Endothelial cell of umbilical vein (primary cell): ENCODE data around the gene PLP2. TPM values are rescaled to one million over a fixed set of nuclear protein-coding genes. Genes with fewer than 3 reads are reported as not detected.

Experiments used
- BruUV-seq: library from RNA; stranded (reverse); fragments of 400-500 nt; replicated peaks from 2 replicates; lab custom pipeline; 2021; lab: Mats Ljungman, UMichigan
- CTCF ChIA-PET: fragments of 300-600, 350-600 bp; sonication (Branson Sonifier 250); formaldehyde crosslinking; loops from one replicate; lab custom pipeline; 2021; ENCODE audit warnings: antibody characterized with exemption, inconsistent platforms; lab: Charles Lee
- POLR2A ChIA-PET: fragments of 300-600, 350-600 bp; sonication (Branson Sonifier 250); formaldehyde crosslinking; loops from one replicate; lab custom pipeline; 2021; ENCODE audit warnings: antibody characterized with exemption, inconsistent platforms; lab: Charles Lee
- DNase-seq: peaks from one replicate; pipeline ENCODE4 v3.0.0-alpha.2; 2011; ENCODE audit warnings: low read depth, low spot score
- FAIRE-seq: peaks from 2 replicates; lab custom pipeline; 2011; peaks lifted over from hg19 to GRCh38; lab: Jason Lieb, UNC
- H2AFZ ChIP-seq: 2 replicates; pipeline ENCODE4 v1.6.0; 2012; ENCODE audit warnings: low read depth, low read length, control low read depth, inconsistent platforms
- H3K27ac ChIP-seq: 2 replicates; pipeline ENCODE4 v1.5.1; 2011; ENCODE audit warnings: low read depth, mild to moderate bottlenecking, control low read depth, low read length, moderate library complexity; ENCODE audit not compliant: insufficient read depth
- H3K27me3 ChIP-seq, 2 experiments: 2 replicates each; pipeline versions ENCODE4 v1.6.0 to v1.6.1; 2011; ENCODE audit warnings: low read length in 2 of 2, mixed read lengths in 1 of 2; ENCODE audit not compliant: control insufficient read depth in 2 of 2, insufficient read depth in 2 of 2
- H3K36me3 ChIP-seq, 2 experiments: 2 replicates in 1 of 2; 3 replicates in 1 of 2; pipeline ENCODE4 v1.5.1; 2011; ENCODE audit warnings: low read length in 2 of 2, mild to moderate bottlenecking in 1 of 2, moderate library complexity in 1 of 2; ENCODE audit not compliant: control insufficient read depth in 2 of 2, insufficient read depth in 2 of 2; ENCODE audit errors: extremely low read depth in 1 of 2
- H3K4me1 ChIP-seq: 3 replicates; pipeline ENCODE4 v1.5.1; 2011; ENCODE audit warnings: mild to moderate bottlenecking, low read length; ENCODE audit not compliant: control insufficient read depth, insufficient read depth; ENCODE audit errors: extremely low read depth
- H3K4me2 ChIP-seq: 2 replicates; pipeline ENCODE4 v1.6.1; 2011; ENCODE audit warnings: low read length, control low read depth, mixed read lengths; ENCODE audit not compliant: insufficient read depth
- H3K4me3 ChIP-seq, 3 experiments: fragments of 200-600 bp in 1 of 3; sonication (generic), shearing (Covaris generic) in 1 of 3; replicated peaks in 1 of 3; 2 replicates each; pipeline ENCODE4 v1.5.1; 2011 to 2016; ENCODE audit warnings: control low read depth in 3 of 3, low read length in 3 of 3, mild to moderate bottlenecking in 2 of 3, inconsistent platforms in 1 of 3, low read depth in 1 of 3, moderate library complexity in 1 of 3; ENCODE audit not compliant: insufficient read depth in 1 of 3
- H3K79me2 ChIP-seq: 2 replicates; pipeline ENCODE4 v1.6.0; 2012; ENCODE audit warnings: low read length, inconsistent platforms; ENCODE audit not compliant: control insufficient read depth, insufficient read depth
- H3K9ac ChIP-seq: replicated peaks from 2 replicates; pipeline ENCODE3; 2011; ENCODE audit warnings: low read length, control low read depth; ENCODE audit not compliant: insufficient read depth; ENCODE audit errors: extremely low read depth
- H3K9me1 ChIP-seq: replicated peaks from 3 replicates; pipeline ENCODE4 v1.6.0; 2011; ENCODE audit warnings: mild to moderate bottlenecking, low read length; ENCODE audit not compliant: control insufficient read depth, insufficient read depth; ENCODE audit errors: extremely low read depth
- H3K9me3 ChIP-seq: replicated peaks from 2 replicates; pipeline ENCODE4 v1.5.1; 2012; ENCODE audit warnings: low read length, inconsistent platforms; ENCODE audit not compliant: control insufficient read depth, insufficient read depth
- H4K20me1 ChIP-seq: replicated peaks from 2 replicates; pipeline ENCODE3; 2011; ENCODE audit warnings: mild to moderate bottlenecking, low read length; ENCODE audit not compliant: control insufficient read depth, insufficient read depth; ENCODE audit errors: extremely low read depth
- EZH2 ChIP-seq: IDR thresholded peaks from 2 replicates; pipeline ENCODE4 v1.6.1; 2012; ENCODE audit warnings: borderline replicate concordance, low read depth, mild to moderate bottlenecking, moderate library complexity, low read length, inconsistent platforms; ENCODE audit not compliant: severe bottlenecking
- FOS ChIP-seq: IDR thresholded peaks from 2 replicates; pipeline ENCODE4 v1.6.1; 2011; ENCODE audit warnings: mild to moderate bottlenecking, low read length, moderate library complexity, borderline replicate concordance; ENCODE audit not compliant: insufficient read depth
- GATA2 ChIP-seq: IDR thresholded peaks from 2 replicates; pipeline ENCODE4 v1.7.0; 2011; ENCODE audit warnings: low read depth, mild to moderate bottlenecking, moderate library complexity, mixed read lengths, low read length; ENCODE audit not compliant: insufficient read length, insufficient read depth
- JUN ChIP-seq: IDR thresholded peaks from 2 replicates; pipeline ENCODE4 v1.6.1; 2011; ENCODE audit warnings: borderline replicate concordance, low read depth; ENCODE audit not compliant: insufficient read length, insufficient read depth
- POLR2A ChIP-seq: IDR thresholded peaks from 2 replicates; pipeline ENCODE4 v1.6.1; 2012; ENCODE audit warnings: low read depth, mild to moderate bottlenecking, control low read depth, low read length
- POLR2AphosphoS5 ChIP-seq: IDR thresholded peaks from 2 replicates; pipeline ENCODE4 v1.6.1; 2012; ENCODE audit warnings: low read depth, mild to moderate bottlenecking, control low read depth, low read length, moderate library complexity; ENCODE audit not compliant: insufficient read depth
- dilution Hi-C: fragments of 300-500 bp; cut with MboI; formaldehyde crosslinking; loops from one replicate; pipeline ENCODE4 v1.15.0; 2019; ENCODE audit warnings: low sequenced_read_pairs; ENCODE audit not compliant: extremely low pct_ligation_motif_present
- intact Hi-C: fragments of 100-400 bp; cut with micrococcal nuclease; formaldehyde crosslinking; loops from one replicate; pipeline ENCODE4 v1.10.0; 2022
- polyA plus RNA-seq, 4 experiments: library from polyadenylated mRNA; depleted of rRNA in 3 of 4; stranded (reverse) in 3 of 4; unstranded in 1 of 4; fragments of >200 nt; gene quantifications; 2 replicates each; pipeline versions ENCODE4 v1.2.1 to v1.2.3, GENCODE V29; 2011 to 2012; ENCODE audit warnings: missing spikeins in 1 of 4
- total RNA-seq: library from RNA; stranded (reverse); gene quantifications from 2 replicates; pipeline ENCODE4 v1.2.3, GENCODE V29; 2021
- TF ChIP-seq, protein P1 (sequence below), 2 donors: IDR thresholded peaks; 1 replicate in 1 of 2; 2 replicates in 1 of 2; pipeline ENCODE4 v1.5.1; 2011; ENCODE audit warnings: low read length in 2 of 2, mild to moderate bottlenecking in 2 of 2, moderate library complexity in 2 of 2, control low read depth in 1 of 2, inconsistent platforms in 1 of 2, low read depth in 1 of 2; ENCODE audit not compliant: insufficient read depth in 1 of 2; ENCODE audit errors: extremely low read depth in 1 of 2
- TF ChIP-seq, protein P2 (sequence below): IDR thresholded peaks from 2 replicates; pipeline ENCODE4 v1.6.1; 2011; ENCODE audit not compliant: insufficient read depth, insufficient read length

PLP2 gene
- total and polyA plus RNA-seq, 2 donors (not counting 3 experiments of a cell fraction or from before 2014, with no cell fraction given), result 153 to 277 TPM

GRCh38 chrX:49198540-49199314, 27.0 kb downstream of the PLP2 start:
- CTCF ChIA-PET, result no interaction called here
- POLR2A ChIA-PET, result no interaction called here

More at GRCh38 chrX:49198540-49199314, 27.0 kb downstream of the PLP2 start:
- DNase-seq (no peak), FAIRE-seq (no peak)
- no peak for TF ChIP-seq FOS
- no peak for TF ChIP-seq POLR2AphosphoS5
- no peak for TF ChIP-seq GATA2
- TF ChIP-seq EZH2, result no peak
- TF ChIP-seq, protein P1, sequence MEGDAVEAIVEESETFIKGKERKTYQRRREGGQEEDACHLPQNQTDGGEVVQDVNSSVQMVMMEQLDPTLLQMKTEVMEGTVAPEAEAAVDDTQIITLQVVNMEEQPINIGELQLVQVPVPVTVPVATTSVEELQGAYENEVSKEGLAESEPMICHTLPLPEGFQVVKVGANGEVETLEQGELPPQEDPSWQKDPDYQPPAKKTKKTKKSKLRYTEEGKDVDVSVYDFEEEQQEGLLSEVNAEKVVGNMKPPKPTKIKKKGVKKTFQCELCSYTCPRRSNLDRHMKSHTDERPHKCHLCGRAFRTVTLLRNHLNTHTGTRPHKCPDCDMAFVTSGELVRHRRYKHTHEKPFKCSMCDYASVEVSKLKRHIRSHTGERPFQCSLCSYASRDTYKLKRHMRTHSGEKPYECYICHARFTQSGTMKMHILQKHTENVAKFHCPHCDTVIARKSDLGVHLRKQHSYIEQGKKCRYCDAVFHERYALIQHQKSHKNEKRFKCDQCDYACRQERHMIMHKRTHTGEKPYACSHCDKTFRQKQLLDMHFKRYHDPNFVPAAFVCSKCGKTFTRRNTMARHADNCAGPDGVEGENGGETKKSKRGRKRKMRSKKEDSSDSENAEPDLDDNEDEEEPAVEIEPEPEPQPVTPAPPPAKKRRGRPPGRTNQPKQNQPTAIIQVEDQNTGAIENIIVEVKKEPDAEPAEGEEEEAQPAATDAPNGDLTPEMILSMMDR (IDR thresholded peaks at IDR 0.05; ENCODE audit: extremely low read depth in 1 of 2, insufficient read depth in 1 of 2, low read depth in 1 of 2, low read length in 2 of 2), result no peak
- TF ChIP-seq, protein P2, sequence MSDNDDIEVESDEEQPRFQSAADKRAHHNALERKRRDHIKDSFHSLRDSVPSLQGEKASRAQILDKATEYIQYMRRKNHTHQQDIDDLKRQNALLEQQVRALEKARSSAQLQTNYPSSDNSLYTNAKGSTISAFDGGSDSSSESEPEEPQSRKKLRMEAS, result no peak
- no peak for TF ChIP-seq JUN
- TF ChIP-seq POLR2A, result no peak
- no TSS peak for BruUV-seq
- Histone ChIP-seq H3K4me2 (no peak overlapping the region), H3K36me3 (no peaks in the 10 kb centered on the region), H3K27ac (no peak overlapping the region), H3K4me3 (no peak overlapping the region), H3K9me1 (no peaks in the 10 kb centered on the region), H3K79me2 (no peaks in the 10 kb centered on the region), H4K20me1 (no peaks in the 10 kb centered on the region), H2AFZ (no peak overlapping the region), H3K9me3 (no peaks in the 10 kb centered on the region), H3K27me3 (peaks cover 0 to 2% of the 10 kb centered on the region in 2 experiments), H3K9ac (no peak overlapping the region), H3K4me1 (peaks cover 3% of the 10 kb centered on the region)
- dilution Hi-C loops (no loop called here), intact Hi-C loops (no loop called here)
